IMR-90 (cell line): ENCODE data around the gene ZNFX1. TPM values are rescaled to one million over a fixed set of nuclear protein-coding genes. Genes with fewer than 3 reads are reported as not detected.

ENCODE experiments used
- ATAC-seq: fragments of 200-7000 bp; cut with Tn5 transposase; 2 replicates; pipeline ENCODE4 v1.9.1; 2020; ENCODE audit warnings: low read depth, mild to moderate bottlenecking, moderate library complexity
- Bru-seq: library from RNA; stranded (reverse); fragments of 400-500 nt; gene quantifications from one replicate; lab custom pipeline; 2021; lab: Mats Ljungman, UMichigan
- BruChase-seq, 2 experiments: library from RNA; stranded (reverse); fragments of 400-500 nt; gene quantifications; one replicate each; lab custom pipeline; 2021; lab: Mats Ljungman, UMichigan
- BruUV-seq: library from RNA; stranded (reverse); fragments of 400-500 nt; replicated peaks from 2 replicates; lab custom pipeline; 2021; lab: Mats Ljungman, UMichigan
- CTCF ChIA-PET: fragments of 300-600 bp; formaldehyde crosslinking; extraction: SDS; loops from one replicate; lab custom pipeline; 2021; ENCODE audit warnings: antibody characterized with exemption; lab: Yijun Ruan, JAX
- POLR2A ChIA-PET: fragments of 300-600 bp; sonication (Branson Sonifier 250); formaldehyde crosslinking; loops from one replicate; lab custom pipeline; 2022; ENCODE audit warnings: antibody characterized with exemption; ENCODE audit not compliant: unreplicated experiment; lab: Charles Lee
- DNase-seq: peaks from one replicate; pipeline ENCODE4 v3.0.0; 2013
- H2AFZ ChIP-seq: replicated peaks from 2 replicates; pipeline ENCODE3; 2013; ENCODE audit warnings: low read length, mild to moderate bottlenecking; ENCODE audit not compliant: poor library complexity
- H2AK5ac ChIP-seq: 2 replicates; pipeline ENCODE4 v1.6.1; 2013; ENCODE audit warnings: low read depth, low read length, inconsistent platforms
- H2AK9ac ChIP-seq: replicated peaks from 2 replicates; pipeline ENCODE3; 2013; ENCODE audit warnings: mild to moderate bottlenecking, low read depth, low read length, moderate library complexity; ENCODE audit not compliant: poor library complexity
- H2BK120ac ChIP-seq: 2 replicates; pipeline ENCODE4 v1.6.1; 2013; ENCODE audit warnings: low read depth, low read length, inconsistent platforms
- H2BK15ac ChIP-seq: 3 replicates; pipeline ENCODE4 v1.6.1; 2013; ENCODE audit warnings: low read depth, low read length, inconsistent platforms
- H2BK20ac ChIP-seq: 2 replicates; pipeline ENCODE4 v1.6.1; 2013; ENCODE audit warnings: low read depth, mild to moderate bottlenecking, inconsistent platforms, low read length, moderate library complexity
- H2BK5ac ChIP-seq: 2 replicates; pipeline ENCODE4 v1.6.1; 2013; ENCODE audit warnings: mild to moderate bottlenecking, low read depth, low read length, inconsistent platforms; ENCODE audit not compliant: poor library complexity, severe bottlenecking
- H3K14ac ChIP-seq: replicated peaks from 2 replicates; pipeline ENCODE4 v1.6.1; 2013; ENCODE audit warnings: low read depth, low read length, inconsistent platforms
- H3K18ac ChIP-seq: 2 replicates; pipeline ENCODE4 v1.6.1; 2013; ENCODE audit warnings: low read depth, low read length, control low read depth
- H3K23ac ChIP-seq: 2 replicates; pipeline ENCODE4 v1.6.1; 2013; ENCODE audit warnings: low read depth, low read length, inconsistent platforms
- H3K27ac ChIP-seq: 2 replicates; pipeline ENCODE4 v1.5.1; 2013; ENCODE audit warnings: mild to moderate bottlenecking, control low read depth, low read length; ENCODE audit not compliant: insufficient read depth
- H3K27me3 ChIP-seq: 2 replicates; pipeline ENCODE4 v1.6.1; 2013; ENCODE audit warnings: low read length; ENCODE audit not compliant: control insufficient read depth, insufficient read depth
- H3K36me3 ChIP-seq: 2 replicates; pipeline ENCODE4 v1.6.1; 2013; ENCODE audit warnings: low read length, mixed read lengths; ENCODE audit not compliant: control insufficient read depth, insufficient read depth
- H3K4ac ChIP-seq: 2 replicates; pipeline ENCODE4 v1.6.1; 2013; ENCODE audit warnings: low read depth, low read length, inconsistent platforms
- H3K4me1 ChIP-seq: 2 replicates; pipeline ENCODE4 v1.6.1; 2013; ENCODE audit warnings: low read length, mixed read lengths; ENCODE audit not compliant: control insufficient read depth, insufficient read depth
- H3K4me2 ChIP-seq: 2 replicates; pipeline ENCODE4 v1.6.1; 2013; ENCODE audit warnings: low read depth, mild to moderate bottlenecking, control low read depth, low read length, moderate library complexity
- H3K4me3 ChIP-seq: 2 replicates; pipeline ENCODE4 v1.5.1; 2013; ENCODE audit warnings: low read depth, mild to moderate bottlenecking, control low read depth, low read length, moderate library complexity; ENCODE audit not compliant: insufficient read depth
- H3K56ac ChIP-seq: 2 replicates; pipeline ENCODE4 v1.6.1; 2013; ENCODE audit warnings: low read length, inconsistent platforms; ENCODE audit not compliant: insufficient read depth; ENCODE audit errors: extremely low read depth
- H3K79me1 ChIP-seq, 2 experiments: 2 replicates each; pipeline ENCODE4 v1.6.1; 2013; ENCODE audit warnings: low read length in 2 of 2, inconsistent platforms in 1 of 2, low read depth in 1 of 2
- H3K9ac ChIP-seq: 2 replicates; pipeline ENCODE4 v1.6.1; 2013; ENCODE audit warnings: low read depth, low read length, control low read depth
- H3K9me1 ChIP-seq: 2 replicates; pipeline ENCODE4 v1.6.1; 2013; ENCODE audit warnings: low read length, inconsistent platforms; ENCODE audit not compliant: insufficient read depth
- H3K9me3 ChIP-seq: 2 replicates; pipeline ENCODE4 v1.6.1; 2013; ENCODE audit warnings: low read length; ENCODE audit not compliant: control insufficient read depth, insufficient read depth
- H4K20me1 ChIP-seq: 2 replicates; pipeline ENCODE4 v1.6.1; 2013; ENCODE audit warnings: low read length, inconsistent platforms; ENCODE audit not compliant: insufficient read depth
- H4K5ac ChIP-seq: 2 replicates; pipeline ENCODE4 v1.6.1; 2013; ENCODE audit warnings: mild to moderate bottlenecking, low read depth, low read length, control low read depth
- H4K8ac ChIP-seq, 2 experiments: 2 replicates each; pipeline ENCODE4 v1.6.1; 2013; ENCODE audit warnings: low read depth in 2 of 2, low read length in 2 of 2, control low read depth in 1 of 2, inconsistent platforms in 1 of 2
- H4K91ac ChIP-seq: 2 replicates; pipeline ENCODE4 v1.6.1; 2013; ENCODE audit warnings: low read depth, low read length, inconsistent platforms; ENCODE audit not compliant: insufficient read depth
- BHLHE40 ChIP-seq: fragments of 150-350 bp; IDR thresholded peaks from 2 replicates; pipeline ENCODE4 v1.6.1; 2016; ENCODE audit warnings: mild to moderate bottlenecking, low read depth, low read length
- CEBPB ChIP-seq: IDR thresholded peaks from 2 replicates; pipeline ENCODE4 v1.6.1; 2012; ENCODE audit warnings: low read depth, low read length, improper control_type of control experiment
- MAFK ChIP-seq: IDR thresholded peaks from 2 replicates; pipeline ENCODE4 v1.6.1; 2012; ENCODE audit warnings: low read depth, low read length, improper control_type of control experiment
- MAZ ChIP-seq: IDR thresholded peaks from 2 replicates; pipeline ENCODE4 v1.6.1; 2012; ENCODE audit warnings: low read depth, mild to moderate bottlenecking, low read length, improper control_type of control experiment, moderate library complexity, borderline replicate concordance
- MXI1 ChIP-seq: IDR thresholded peaks from 2 replicates; pipeline ENCODE4 v1.6.1; 2012; ENCODE audit warnings: low read depth, mild to moderate bottlenecking, low read length, moderate library complexity, borderline replicate concordance
- NFE2L2 ChIP-seq: fragments of 150-350 bp; IDR thresholded peaks from 2 replicates; pipeline ENCODE4 v1.6.1; 2016; ENCODE audit warnings: low read depth, mild to moderate bottlenecking, low read length
- POLR2A ChIP-seq: IDR thresholded peaks from 2 replicates; pipeline ENCODE4 v1.6.1; 2012; ENCODE audit warnings: mild to moderate bottlenecking, low read depth, low read length
- RCOR1 ChIP-seq: IDR thresholded peaks from 2 replicates; pipeline ENCODE4 v1.6.1; 2012; ENCODE audit warnings: mild to moderate bottlenecking, low read length, improper control_type of control experiment; ENCODE audit not compliant: insufficient replicate concordance
- RFX5 ChIP-seq: IDR thresholded peaks from 2 replicates; pipeline ENCODE4 v1.8.0; 2012; ENCODE audit warnings: low read depth, mild to moderate bottlenecking, low read length, moderate library complexity
- SMC3 ChIP-seq: fragments of 150-350 bp; IDR thresholded peaks from 2 replicates; pipeline ENCODE4 v1.6.1; 2016; ENCODE audit warnings: low read depth, mild to moderate bottlenecking, antibody characterized with exemption, low read length, moderate library complexity
- WGBS, 2 experiments: methylation state at CpG; one replicate each; pipeline versions ENCODE4 v1.1.5 to v1.1.7; 2013; ENCODE audit warnings: missing lambda C conversion rate in 2 of 2; ENCODE audit not compliant: insufficient read length in 1 of 2; ENCODE audit errors: extremely low coverage in 2 of 2; 5-methylcytosine and 5-hydroxymethylcytosine counted together
- dilution Hi-C: fragments of 300-500 bp; cut with HindIII; formaldehyde crosslinking; loops from one replicate; pipeline ENCODE4 v1.14.3; 2018; ENCODE audit warnings: low sequenced_read_pairs; ENCODE audit not compliant: unreplicated experiment
- in situ Hi-C: fragments of 300-500 bp; cut with MboI; formaldehyde crosslinking; loops from 3 replicates; pipeline ENCODE4 v1.14.3; 2019; ENCODE audit warnings: low sequenced_read_pairs, inconsistent platforms, mixed read lengths
- intact Hi-C: fragments of 100-400 bp; cut with micrococcal nuclease; formaldehyde crosslinking; loops from 2 replicates; pipeline ENCODE4 v1.10.0; 2022
- long read RNA-seq: library from polyadenylated mRNA; unstranded; transcript quantifications from one replicate; pipeline ENCODE4 v2.0.0, GENCODE V29; 2021; ENCODE audit not compliant: unreplicated experiment
- polyA plus RNA-seq, 3 experiments: library from polyadenylated mRNA; depleted of rRNA; stranded (reverse); fragments of >200 nt; gene quantifications; 2 replicates each; pipeline ENCODE4 v1.2.3, GENCODE V29; 2012; ENCODE audit warnings: low replicate concordance in 1 of 3
- total RNA-seq: library from RNA; depleted of rRNA; stranded (reverse); fragments of >200 nt; gene quantifications from 2 replicates; pipeline ENCODE4 v1.2.3, GENCODE V29; 2012; rRNA removed
- TF ChIP-seq, protein P1 (sequence below): fragments of 150-350 bp; IDR thresholded peaks from 2 replicates; pipeline ENCODE4 v1.6.1; 2016; ENCODE audit warnings: low read depth, mild to moderate bottlenecking, low read length, moderate library complexity, borderline replicate concordance
- TF ChIP-seq, protein P2 (sequence below): conservative IDR thresholded peaks from 2 replicates; pipeline ENCODE4 v1.5.1; 2012; ENCODE audit warnings: mild to moderate bottlenecking, low read depth, low read length, improper control_type of control experiment

ZNFX1 gene
- total RNA-seq (46.7 and 60.9 TPM in 2 replicates), polyA plus RNA-seq (2012; rRNA removed) (8.5 and 10.9 TPM in 2 replicates), Bru-seq, nascent RNA (percentile 75 among the genes with signal in this experiment), BruChase-seq, experiment 1, labeled RNA remaining after a 6-hour chase (percentile 77 among the genes with signal in this experiment), BruChase-seq, experiment 2, labeled RNA remaining after a 2-hour chase (percentile 85 among the genes with signal in this experiment)
- 4.3 and 5.4 TPM in 2 replicates for polyA plus RNA-seq (2012; cell fraction: cytosol; rRNA removed)
- 5.7 and 9.9 TPM in 2 replicates for polyA plus RNA-seq (2012; cell fraction: nucleus; rRNA removed; ENCODE audit: low replicate concordance)
- long read RNA-seq, partial matches to known transcripts: 65 of 81 reads
- long read RNA-seq, other reads (novel, unspliced or antisense): 16 of 81 reads

DNA sequence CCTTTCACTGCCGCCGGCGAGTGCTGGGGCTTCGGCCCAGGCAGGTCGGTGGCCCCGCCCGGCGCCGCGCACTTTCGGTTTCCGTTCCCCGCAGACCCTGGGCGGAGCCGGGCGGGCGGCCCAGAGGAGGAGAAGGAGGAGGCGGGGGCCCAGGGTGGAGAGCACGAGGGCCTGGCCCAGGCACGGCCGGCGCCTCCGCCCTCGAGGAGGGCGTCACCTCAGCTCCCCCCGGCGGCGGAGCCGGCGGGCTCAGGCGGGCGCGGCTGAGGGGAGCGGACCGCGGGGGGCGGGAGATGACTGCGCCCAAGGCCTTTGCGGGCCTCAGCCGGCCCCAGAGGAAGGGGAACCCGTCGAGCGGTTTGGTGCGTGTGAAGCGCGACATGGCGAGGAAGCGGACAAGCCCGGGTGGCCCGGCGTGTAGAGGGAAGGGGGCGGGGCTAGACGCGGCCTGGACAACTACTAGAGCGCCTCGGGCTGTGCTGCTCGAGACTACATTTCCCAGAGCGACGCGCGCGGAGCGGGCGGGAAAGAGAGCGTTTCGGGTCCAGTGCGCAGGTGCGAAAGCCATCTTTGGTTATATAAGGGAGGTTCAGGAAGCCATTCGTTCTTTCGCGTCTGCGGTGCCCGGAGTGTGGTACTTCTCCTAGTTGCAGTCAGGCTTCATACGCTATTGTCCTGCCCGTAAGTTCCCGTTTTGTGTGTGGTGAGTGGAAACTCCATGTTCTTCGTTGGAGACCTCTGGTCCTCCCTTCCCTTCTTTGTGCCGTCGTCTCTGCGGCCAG, at the start of gene ZNFX1:
ZNFX1 (minus strand) TSS at position 22 of the 782 bp plus-strand sequence. CDS start 2,218 bp downstream, outside the sequence.
- H3K56ac ChIP-seq: peak within 1 kb of the TSS; percentile 98
- H3K4me2 ChIP-seq: peak within 1 kb of the TSS; percentile 98
- peaks cover 11% of the 10 kb centered on the region for H3K9me1 ChIP-seq
- peak within 1 kb of the TSS; percentile 53 for H3K4me3 ChIP-seq
- peaks cover 73% of the 10 kb centered on the region for H4K20me1 ChIP-seq
- BruUV-seq: no TSS peak
- peak within 1 kb of the TSS; percentile 79; the same call in 1 of the 2 replicates for H2BK120ac ChIP-seq
- H4K91ac ChIP-seq: peak within 1 kb of the TSS; percentile 98
- H2AK5ac ChIP-seq: peak within 1 kb of the TSS; percentile 100
- peaks cover 12% of the 10 kb centered on the region; the same call in 1 of the 2 replicates for H3K9me3 ChIP-seq
- H3K27me3 ChIP-seq: no peaks in the 10 kb centered on the region
- peak within 1 kb of the TSS; percentile 99 for H3K23ac ChIP-seq
- peak within 1 kb of the TSS; percentile 99 for H2AK9ac ChIP-seq
- H3K18ac ChIP-seq: peak within 1 kb of the TSS; percentile 62
- H2BK5ac ChIP-seq: peak within 1 kb of the TSS; percentile 94
- ChIA-PET CTCF (no interaction called here), POLR2A (no interaction called here)
- H3K14ac ChIP-seq: peak within 1 kb of the TSS; percentile 100
- WGBS, 2 experiments: 0% methylated on average over 17 of the region's 80 CpGs; no CpG with 5 or more reads in 1 of the 2 experiments
- H3K4ac ChIP-seq: peak within 1 kb of the TSS; percentile 98
- H4K8ac ChIP-seq: peak within 1 kb of the TSS; percentile 47 to 85
- peaks cover 7% of the 10 kb centered on the region for H3K4me1 ChIP-seq
- DNase-seq (peak; percentile 96), ATAC-seq (peak; percentile 91)
- peak within 1 kb of the TSS; percentile 65 for H4K5ac ChIP-seq
- H3K79me1 ChIP-seq: peaks cover 31 to 71% of the 10 kb centered on the region in 2 experiments
- dilution Hi-C loops: no loop called here
- H2AFZ ChIP-seq: peak within 1 kb of the TSS; percentile 99
- no peak within 1 kb of the TSS for H2BK20ac ChIP-seq
- H3K9ac ChIP-seq: peak within 1 kb of the TSS; percentile 97
- H3K36me3 ChIP-seq: peaks cover 55% of the 10 kb centered on the region
- in situ Hi-C loops: no loop called here
- intact Hi-C loops: no loop called here
- H3K27ac ChIP-seq: peak within 1 kb of the TSS; percentile 91
- H2BK15ac ChIP-seq: peak within 1 kb of the TSS; percentile 3; the same call in 1 of the 3 replicates
- TF ChIP-seq RCOR1: no peak
- peak; percentile 91 for TF ChIP-seq MXI1
- TF ChIP-seq RFX5: no peak
- no peak for TF ChIP-seq NFE2L2
- TF ChIP-seq, protein P1, sequence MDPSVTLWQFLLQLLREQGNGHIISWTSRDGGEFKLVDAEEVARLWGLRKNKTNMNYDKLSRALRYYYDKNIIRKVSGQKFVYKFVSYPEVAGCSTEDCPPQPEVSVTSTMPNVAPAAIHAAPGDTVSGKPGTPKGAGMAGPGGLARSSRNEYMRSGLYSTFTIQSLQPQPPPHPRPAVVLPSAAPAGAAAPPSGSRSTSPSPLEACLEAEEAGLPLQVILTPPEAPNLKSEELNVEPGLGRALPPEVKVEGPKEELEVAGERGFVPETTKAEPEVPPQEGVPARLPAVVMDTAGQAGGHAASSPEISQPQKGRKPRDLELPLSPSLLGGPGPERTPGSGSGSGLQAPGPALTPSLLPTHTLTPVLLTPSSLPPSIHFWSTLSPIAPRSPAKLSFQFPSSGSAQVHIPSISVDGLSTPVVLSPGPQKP: no peak
- TF ChIP-seq MAZ: peak; percentile 94
- TF ChIP-seq, protein P2, sequence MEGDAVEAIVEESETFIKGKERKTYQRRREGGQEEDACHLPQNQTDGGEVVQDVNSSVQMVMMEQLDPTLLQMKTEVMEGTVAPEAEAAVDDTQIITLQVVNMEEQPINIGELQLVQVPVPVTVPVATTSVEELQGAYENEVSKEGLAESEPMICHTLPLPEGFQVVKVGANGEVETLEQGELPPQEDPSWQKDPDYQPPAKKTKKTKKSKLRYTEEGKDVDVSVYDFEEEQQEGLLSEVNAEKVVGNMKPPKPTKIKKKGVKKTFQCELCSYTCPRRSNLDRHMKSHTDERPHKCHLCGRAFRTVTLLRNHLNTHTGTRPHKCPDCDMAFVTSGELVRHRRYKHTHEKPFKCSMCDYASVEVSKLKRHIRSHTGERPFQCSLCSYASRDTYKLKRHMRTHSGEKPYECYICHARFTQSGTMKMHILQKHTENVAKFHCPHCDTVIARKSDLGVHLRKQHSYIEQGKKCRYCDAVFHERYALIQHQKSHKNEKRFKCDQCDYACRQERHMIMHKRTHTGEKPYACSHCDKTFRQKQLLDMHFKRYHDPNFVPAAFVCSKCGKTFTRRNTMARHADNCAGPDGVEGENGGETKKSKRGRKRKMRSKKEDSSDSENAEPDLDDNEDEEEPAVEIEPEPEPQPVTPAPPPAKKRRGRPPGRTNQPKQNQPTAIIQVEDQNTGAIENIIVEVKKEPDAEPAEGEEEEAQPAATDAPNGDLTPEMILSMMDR: no peak; the same call in 1 of the 2 replicates
- TF ChIP-seq POLR2A: peak; percentile 100
- TF ChIP-seq MAFK: no peak
- no peak for TF ChIP-seq SMC3
- no peak for TF ChIP-seq CEBPB
- TF ChIP-seq BHLHE40: peak; percentile 59; the same call in 1 of the 2 replicates
